ENCODE measurements around the gene CRADD. TPM values are rescaled to one million over a fixed set of nuclear protein-coding genes. Genes with fewer than 3 reads are reported as not detected.

Gene CRADD
- total RNA-seq, 1 experiment from 2014 or later = 10.1 TPM

- Mint-ChIP-seq H3K27me3 (ENCODE audit: unreplicated experiment) (no peaks in the 10 kb centered on the region), H3K27ac (ENCODE audit: unreplicated experiment) (peak overlapping the region; percentile 19), H3K4me1 (ENCODE audit: low read depth, unreplicated experiment) (peaks cover 14% of the 10 kb centered on the region), H3K9me3 (ENCODE audit: low read depth, unreplicated experiment) (peaks cover 14% of the 10 kb centered on the region), H3K4me3 (ENCODE audit: low read depth, unreplicated experiment) (no peak overlapping the region), H3K36me3 (ENCODE audit: insufficient read depth, unreplicated experiment) (no peaks in the 10 kb centered on the region)
- BruUV-seq (replicated peaks) = no TSS peak
- CTCF ChIA-PET = interaction anchor here (0.6 kb wide), 1 partner anchor 7 kb away, joined by 3 read pairs; no protein-coding TSS in a partner anchor
- peak; percentile 6 for DNase-seq
- TF ChIP-seq, protein P1, sequence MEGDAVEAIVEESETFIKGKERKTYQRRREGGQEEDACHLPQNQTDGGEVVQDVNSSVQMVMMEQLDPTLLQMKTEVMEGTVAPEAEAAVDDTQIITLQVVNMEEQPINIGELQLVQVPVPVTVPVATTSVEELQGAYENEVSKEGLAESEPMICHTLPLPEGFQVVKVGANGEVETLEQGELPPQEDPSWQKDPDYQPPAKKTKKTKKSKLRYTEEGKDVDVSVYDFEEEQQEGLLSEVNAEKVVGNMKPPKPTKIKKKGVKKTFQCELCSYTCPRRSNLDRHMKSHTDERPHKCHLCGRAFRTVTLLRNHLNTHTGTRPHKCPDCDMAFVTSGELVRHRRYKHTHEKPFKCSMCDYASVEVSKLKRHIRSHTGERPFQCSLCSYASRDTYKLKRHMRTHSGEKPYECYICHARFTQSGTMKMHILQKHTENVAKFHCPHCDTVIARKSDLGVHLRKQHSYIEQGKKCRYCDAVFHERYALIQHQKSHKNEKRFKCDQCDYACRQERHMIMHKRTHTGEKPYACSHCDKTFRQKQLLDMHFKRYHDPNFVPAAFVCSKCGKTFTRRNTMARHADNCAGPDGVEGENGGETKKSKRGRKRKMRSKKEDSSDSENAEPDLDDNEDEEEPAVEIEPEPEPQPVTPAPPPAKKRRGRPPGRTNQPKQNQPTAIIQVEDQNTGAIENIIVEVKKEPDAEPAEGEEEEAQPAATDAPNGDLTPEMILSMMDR (IDR thresholded peaks at IDR 0.05; ENCODE audit: unreplicated experiment) = no peak
- intact Hi-C loops (cut with micrococcal nuclease; ENCODE audit: unreplicated experiment) = no loop called here
Measured at GRCh38 chr12:93902736-93903562, 225.8 kb downstream of the CRADD start.

- BruUV-seq (replicated peaks) = no TSS peak
- CTCF ChIA-PET = no interaction called here
- Mint-ChIP-seq H3K27me3 (ENCODE audit: unreplicated experiment) (no peaks in the 10 kb centered on the region), H3K27ac (ENCODE audit: unreplicated experiment) (no peak overlapping the region), H3K4me3 (ENCODE audit: low read depth, unreplicated experiment) (no peak overlapping the region), H3K9me3 (ENCODE audit: low read depth, unreplicated experiment) (peaks cover 14% of the 10 kb centered on the region), H3K36me3 (ENCODE audit: insufficient read depth, unreplicated experiment) (no peaks in the 10 kb centered on the region), H3K4me1 (ENCODE audit: low read depth, unreplicated experiment) (peaks cover 14% of the 10 kb centered on the region)
- no peak for DNase-seq
- intact Hi-C loops (cut with micrococcal nuclease; ENCODE audit: unreplicated experiment) = no loop called here
- TF ChIP-seq, protein P1 (IDR thresholded peaks at IDR 0.05; ENCODE audit: unreplicated experiment) = no peak
Measured at GRCh38 chr12:93904124-93904523, 226.9 kb downstream of the CRADD start.

DNA sequence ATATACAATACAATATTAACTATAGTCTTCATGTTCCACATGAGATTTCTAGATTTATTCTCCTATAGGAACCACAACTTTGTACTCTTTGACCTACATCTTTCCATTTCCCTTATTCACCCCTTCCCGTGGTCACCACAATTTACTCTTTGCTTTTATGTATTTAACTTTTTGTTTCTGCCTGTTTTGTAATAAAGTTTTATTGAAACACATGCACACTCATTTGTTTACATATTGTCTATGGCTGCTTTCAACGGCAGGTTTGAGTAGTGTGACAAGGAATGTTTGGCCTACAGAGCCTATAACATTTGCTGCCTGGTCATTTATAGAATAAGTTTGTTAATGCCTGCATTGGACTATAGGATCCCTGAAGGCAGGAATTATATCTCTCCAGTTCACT, 231.1 kb downstream of the CRADD start:
- no TSS peak for BruUV-seq (replicated peaks)
- no peaks in the 10 kb centered on the region for H3K27me3 Mint-ChIP-seq (ENCODE audit: unreplicated experiment)
- DNase-seq = no peak
- intact Hi-C loops (cut with micrococcal nuclease; ENCODE audit: unreplicated experiment) = loop anchor here (5.0 kb wide), 1 partner anchor 121 kb away; no protein-coding TSS in a partner anchor
- H3K27ac Mint-ChIP-seq (ENCODE audit: unreplicated experiment) = no peak overlapping the region
- no peak overlapping the region for H3K4me3 Mint-ChIP-seq (ENCODE audit: low read depth, unreplicated experiment)
- H3K9me3 Mint-ChIP-seq (ENCODE audit: low read depth, unreplicated experiment) = peaks cover 3% of the 10 kb centered on the region
- no peaks in the 10 kb centered on the region for H3K36me3 Mint-ChIP-seq (ENCODE audit: insufficient read depth, unreplicated experiment)
- H3K4me1 Mint-ChIP-seq (ENCODE audit: low read depth, unreplicated experiment) = peaks cover 8% of the 10 kb centered on the region
- TF ChIP-seq, protein P1 (IDR thresholded peaks at IDR 0.05; ENCODE audit: unreplicated experiment) = no peak
- CTCF ChIA-PET = no interaction called here

DNA sequence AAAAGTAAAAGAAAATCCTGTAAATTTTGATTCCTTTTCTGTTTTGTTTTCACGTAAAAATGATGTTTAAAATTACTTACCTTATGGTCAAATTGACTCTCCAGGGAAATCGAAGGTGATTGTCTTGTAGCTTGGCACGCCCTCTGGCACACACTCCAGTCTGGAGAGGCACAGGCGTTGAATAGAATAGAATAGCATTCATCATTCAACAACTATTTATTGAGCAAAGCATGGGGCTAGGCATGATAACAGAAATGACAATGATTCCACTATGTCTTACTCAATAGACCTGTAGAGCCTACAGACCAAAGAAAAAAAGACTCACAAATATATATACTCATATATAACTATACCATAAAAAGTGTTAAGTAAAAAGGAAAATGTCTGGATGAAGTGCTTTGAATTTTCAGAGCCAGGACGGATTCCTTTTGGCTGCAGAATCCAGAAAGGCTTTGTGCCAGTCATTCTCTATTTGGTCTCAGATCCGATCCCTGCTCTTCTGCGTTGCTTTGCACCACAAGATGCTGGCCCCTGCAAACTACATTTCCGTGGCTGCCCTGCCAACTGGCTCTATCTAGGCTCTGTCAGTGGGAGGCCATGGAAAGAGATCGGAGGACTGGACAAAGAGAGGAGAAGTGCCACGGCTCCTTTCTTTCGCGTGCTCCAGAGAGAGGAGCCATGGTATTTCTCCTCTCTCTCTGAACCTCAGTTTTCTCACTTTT, 231.8 kb downstream of the CRADD start:
- H3K27ac Mint-ChIP-seq (ENCODE audit: unreplicated experiment) = no peak overlapping the region
- intact Hi-C loops (cut with micrococcal nuclease; ENCODE audit: unreplicated experiment) = loop anchor here (5.0 kb wide), 1 partner anchor 122 kb away; no protein-coding TSS in a partner anchor

More for the DNA sequence above, 231.8 kb downstream of the CRADD start:
- peak; percentile 14 for DNase-seq
- no TSS peak for BruUV-seq (replicated peaks)
- H3K9me3 Mint-ChIP-seq (ENCODE audit: low read depth, unreplicated experiment) = no peaks in the 10 kb centered on the region
- no peaks in the 10 kb centered on the region for H3K36me3 Mint-ChIP-seq (ENCODE audit: insufficient read depth, unreplicated experiment)
- H3K4me1 Mint-ChIP-seq (ENCODE audit: low read depth, unreplicated experiment) = peaks cover under 1% of the 10 kb centered on the region
- H3K4me3 Mint-ChIP-seq (ENCODE audit: low read depth, unreplicated experiment) = no peak overlapping the region
- H3K27me3 Mint-ChIP-seq (ENCODE audit: unreplicated experiment) = no peaks in the 10 kb centered on the region
- CTCF ChIA-PET = interaction anchor here (0.7 kb wide), 1 partner anchor 341 kb away, joined by 6 read pairs; no protein-coding TSS in a partner anchor
- TF ChIP-seq, protein P1 (IDR thresholded peaks at IDR 0.05; ENCODE audit: unreplicated experiment) = no peak
